M059J (cell line): ENCODE results near the gene SLC38A9. TPM values are rescaled to one million over a fixed set of nuclear protein-coding genes. Genes with fewer than 3 reads are reported as not detected.

Experiments used
- DNase-seq: peaks from one replicate; pipeline ENCODE4 v3.0.0-alpha.2; 2012; ENCODE audit warnings: low read depth
- total RNA-seq: library from RNA; depleted of rRNA; stranded (reverse); fragments of >200 nt; shearing (Covaris generic); gene quantifications from 2 replicates; pipeline ENCODE4 v1.2.3, GENCODE V29; 2014; rRNA removed

SLC38A9 gene
- total RNA-seq, 1 experiment from 2014 or later: 19.2 TPM

GRCh38 chr5:55583578-55583977 is 128.5 kb downstream of the SLC38A9 start:
- DNase-seq: no peak

- no peak for DNase-seq
Measured at GRCh38 chr5:55582256-55582655, 129.9 kb downstream of the SLC38A9 start.

GRCh38 chr5:55580042-55580441 is 132.1 kb downstream of the SLC38A9 start:
- no peak for DNase-seq

GRCh38 chr5:55578771-55579170 is 133.4 kb downstream of the SLC38A9 start:
- DNase-seq: peak; percentile 7

- DNase-seq: no peak
Measured at GRCh38 chr5:55577353-55578060, 134.6 kb downstream of the SLC38A9 start.

GRCh38 chr5:55576661-55577060 is 135.5 kb downstream of the SLC38A9 start:
- DNase-seq: no peak

Other genes with a start within 250 kb of the SLC38A9 start
- gene PLPP1, start 177.4 kb downstream of the SLC38A9 start, total RNA-seq: 68.1 and 90.6 TPM in 2 replicates
- not detected in 2 replicates for gene DDX4, start 25.7 kb upstream of the SLC38A9 start, total RNA-seq
- 0.10 and 0.27 TPM in 2 replicates for gene IL31RA, start 139.0 kb upstream of the SLC38A9 start, total RNA-seq